PC-9 (cell line): ENCODE data around the gene RTP3.

ENCODE experiments used
- EZH2 ChIP-seq: fragments of 200-600 bp; sonication (generic); IDR thresholded peaks from 2 replicates; pipeline ENCODE4 v1.8.0; 2017; ENCODE audit warnings: antibody characterized with exemption, low read depth
- TF ChIP-seq, protein P1 (sequence below): fragments of 200-600 bp; sonication (generic); conservative IDR thresholded peaks from 2 replicates; pipeline ENCODE4 v1.6.1; 2017; ENCODE audit warnings: mixed run types, antibody characterized with exemption, mild to moderate bottlenecking, moderate library complexity

GRCh38 chr3:46484911-46485778 lies 12.6 kb upstream of the RTP3 start:
- TF ChIP-seq, protein P1, sequence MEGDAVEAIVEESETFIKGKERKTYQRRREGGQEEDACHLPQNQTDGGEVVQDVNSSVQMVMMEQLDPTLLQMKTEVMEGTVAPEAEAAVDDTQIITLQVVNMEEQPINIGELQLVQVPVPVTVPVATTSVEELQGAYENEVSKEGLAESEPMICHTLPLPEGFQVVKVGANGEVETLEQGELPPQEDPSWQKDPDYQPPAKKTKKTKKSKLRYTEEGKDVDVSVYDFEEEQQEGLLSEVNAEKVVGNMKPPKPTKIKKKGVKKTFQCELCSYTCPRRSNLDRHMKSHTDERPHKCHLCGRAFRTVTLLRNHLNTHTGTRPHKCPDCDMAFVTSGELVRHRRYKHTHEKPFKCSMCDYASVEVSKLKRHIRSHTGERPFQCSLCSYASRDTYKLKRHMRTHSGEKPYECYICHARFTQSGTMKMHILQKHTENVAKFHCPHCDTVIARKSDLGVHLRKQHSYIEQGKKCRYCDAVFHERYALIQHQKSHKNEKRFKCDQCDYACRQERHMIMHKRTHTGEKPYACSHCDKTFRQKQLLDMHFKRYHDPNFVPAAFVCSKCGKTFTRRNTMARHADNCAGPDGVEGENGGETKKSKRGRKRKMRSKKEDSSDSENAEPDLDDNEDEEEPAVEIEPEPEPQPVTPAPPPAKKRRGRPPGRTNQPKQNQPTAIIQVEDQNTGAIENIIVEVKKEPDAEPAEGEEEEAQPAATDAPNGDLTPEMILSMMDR = no peak
- TF ChIP-seq EZH2 = no peak
